NB4 (cell line): ENCODE results near the gene MRPS2.
A peak's percentile ranks its signal among the peaks of the same experiment; 100 is the strongest.

Experiments
- DNase-seq: peaks from one replicate; pipeline ENCODE4 v3.0.0; 2010; ENCODE audit warnings: low read depth
- H3K4me3 ChIP-seq: one replicate; pipeline ENCODE4 v1.5.1; 2011; ENCODE audit warnings: mild to moderate bottlenecking, low read depth, low read length, moderate library complexity
- MAX ChIP-seq: IDR thresholded peaks from 2 replicates; pipeline ENCODE4 v1.6.1; 2011; ENCODE audit warnings: low read depth, low read length
- MYC ChIP-seq: IDR thresholded peaks from 2 replicates; pipeline ENCODE4 v1.6.1; 2011; ENCODE audit warnings: low read depth, low read length
- POLR2A ChIP-seq: IDR thresholded peaks from 2 replicates; pipeline ENCODE4 v1.6.1; 2011; ENCODE audit warnings: mild to moderate bottlenecking; ENCODE audit not compliant: insufficient read length; ENCODE audit errors: extremely low read depth
- TF ChIP-seq, protein P1 (sequence below): IDR thresholded peaks from one replicate; pipeline ENCODE4 v1.5.1; 2012; ENCODE audit warnings: low read depth, low read length

The MRPS2 gene

DNA sequence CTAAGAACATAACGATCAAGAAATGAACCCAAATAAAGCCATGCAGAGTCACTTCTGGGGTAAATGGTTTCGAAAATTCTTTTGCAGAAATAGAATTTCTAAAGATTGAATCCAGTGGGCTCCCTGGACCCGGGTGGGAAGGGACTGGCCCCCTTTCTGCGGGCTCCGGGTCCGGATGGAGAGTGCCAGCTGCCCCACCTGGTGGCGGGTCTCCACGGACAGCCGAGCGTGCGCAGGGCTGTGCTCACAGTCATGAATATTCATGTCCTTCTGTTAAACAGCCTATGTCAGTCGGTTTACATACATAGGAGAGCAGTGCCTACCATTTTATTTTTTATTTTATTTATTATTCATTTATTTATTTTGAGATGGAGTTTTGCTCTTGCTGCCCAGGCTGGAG lies 25.6 kb upstream of the MRPS2 start:
- DNase-seq = peak; percentile 25
- TF ChIP-seq MYC = no peak
- TF ChIP-seq, protein P1, sequence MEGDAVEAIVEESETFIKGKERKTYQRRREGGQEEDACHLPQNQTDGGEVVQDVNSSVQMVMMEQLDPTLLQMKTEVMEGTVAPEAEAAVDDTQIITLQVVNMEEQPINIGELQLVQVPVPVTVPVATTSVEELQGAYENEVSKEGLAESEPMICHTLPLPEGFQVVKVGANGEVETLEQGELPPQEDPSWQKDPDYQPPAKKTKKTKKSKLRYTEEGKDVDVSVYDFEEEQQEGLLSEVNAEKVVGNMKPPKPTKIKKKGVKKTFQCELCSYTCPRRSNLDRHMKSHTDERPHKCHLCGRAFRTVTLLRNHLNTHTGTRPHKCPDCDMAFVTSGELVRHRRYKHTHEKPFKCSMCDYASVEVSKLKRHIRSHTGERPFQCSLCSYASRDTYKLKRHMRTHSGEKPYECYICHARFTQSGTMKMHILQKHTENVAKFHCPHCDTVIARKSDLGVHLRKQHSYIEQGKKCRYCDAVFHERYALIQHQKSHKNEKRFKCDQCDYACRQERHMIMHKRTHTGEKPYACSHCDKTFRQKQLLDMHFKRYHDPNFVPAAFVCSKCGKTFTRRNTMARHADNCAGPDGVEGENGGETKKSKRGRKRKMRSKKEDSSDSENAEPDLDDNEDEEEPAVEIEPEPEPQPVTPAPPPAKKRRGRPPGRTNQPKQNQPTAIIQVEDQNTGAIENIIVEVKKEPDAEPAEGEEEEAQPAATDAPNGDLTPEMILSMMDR = peak; percentile 32
- no peak for TF ChIP-seq MAX
- no peak overlapping the region for H3K4me3 ChIP-seq

- no peak for DNase-seq
- no peak for TF ChIP-seq POLR2A
- TF ChIP-seq, protein P1 = no peak
- TF ChIP-seq MAX = no peak
- TF ChIP-seq MYC = no peak
Measured at GRCh38 chr9:135476561-135477355, 23.7 kb upstream of the MRPS2 start.

GRCh38 chr9:135478191-135478590 lies 22.3 kb upstream of the MRPS2 start:
- TF ChIP-seq POLR2A = no peak
- no peak for TF ChIP-seq MAX
- TF ChIP-seq, protein P1 = no peak
- TF ChIP-seq MYC = no peak
- no peak overlapping the region for H3K4me3 ChIP-seq
- no peak for DNase-seq

More at GRCh38 chr9:135476561-135477355, 23.7 kb upstream of the MRPS2 start:
- no peak overlapping the region for H3K4me3 ChIP-seq

- H3K4me3 ChIP-seq = no peak overlapping the region
- no peak for DNase-seq
- TF ChIP-seq MYC = no peak
- TF ChIP-seq, protein P1 = no peak
- no peak for TF ChIP-seq POLR2A
- TF ChIP-seq MAX = no peak
Measured at GRCh38 chr9:135478829-135479468, 21.5 kb upstream of the MRPS2 start.

- no peak for DNase-seq
- no peak for TF ChIP-seq POLR2A
- TF ChIP-seq MYC = no peak
- TF ChIP-seq MAX = no peak
- TF ChIP-seq, protein P1 = no peak
- H3K4me3 ChIP-seq = no peak within 1 kb of the TSS
Measured at GRCh38 chr9:135479469-135480052, 20.9 kb upstream of the MRPS2 start, which contains the start of gene PPP1R26. Gene PPP1R26 (plus strand): TSS chr9:135479782. CDS start chr9:135484511, 4,729 bp downstream.
